Caco-2 (cell line): Measurements from ENCODE around the gene OSCAR. TPM values are rescaled to one million over a fixed set of nuclear protein-coding genes. Genes with fewer than 3 reads are reported as not detected.

Experiments
- BruUV-seq: library from RNA; stranded (reverse); fragments of 400-500 nt; replicated peaks from 2 replicates; lab custom pipeline; 2021; lab: Mats Ljungman, UMichigan
- CTCF ChIA-PET: fragments of 300-600 bp; sonication (Branson Sonifier 250); formaldehyde crosslinking; loops from one replicate; lab custom pipeline; 2022; ENCODE audit warnings: antibody characterized with exemption; lab: Charles Lee
- POLR2A ChIA-PET: fragments of 300-600 bp; sonication (Branson Sonifier 250); formaldehyde crosslinking; loops from one replicate; lab custom pipeline; 2022; ENCODE audit warnings: antibody characterized with exemption; lab: Charles Lee
- DNase-seq, 2 experiments: peaks; one replicate each; pipeline versions ENCODE4 v3.0.0 to v3.0.0-alpha.2; 2020 to 2022
- H3K27me3 ChIP-seq: replicated peaks from 2 replicates; pipeline ENCODE4 v1.6.0; 2011; ENCODE audit warnings: low read length; ENCODE audit not compliant: control insufficient read depth, insufficient read depth
- H3K36me3 ChIP-seq: 2 replicates; pipeline ENCODE4 v1.5.1; 2011; ENCODE audit warnings: low read length; ENCODE audit not compliant: control insufficient read depth, insufficient read depth
- H3K4me1 ChIP-seq: fragments of 250-450 bp; sonication (Bioruptor Pico); 2 replicates; pipeline ENCODE4 v1.5.1; 2020; ENCODE audit warnings: mild to moderate bottlenecking
- H3K4me3 ChIP-seq: 2 replicates; pipeline ENCODE4 v1.5.1; 2011; ENCODE audit warnings: low read depth, mild to moderate bottlenecking, control low read depth, low read length
- H3K9me3 ChIP-seq: fragments of 250-450 bp; sonication (Bioruptor Pico); 2 replicates; pipeline ENCODE4 v1.5.1; 2020; ENCODE audit warnings: mild to moderate bottlenecking, moderate library complexity
- H3K27ac Mint-ChIP-seq: one replicate; pipeline ENCODE4 v1.8.0; 2022; ENCODE audit warnings: mixed read lengths; ENCODE audit not compliant: unreplicated experiment
- H3K27me3 Mint-ChIP-seq: one replicate; pipeline ENCODE4 v1.8.0; 2022; ENCODE audit warnings: mixed read lengths; ENCODE audit not compliant: insufficient read depth, unreplicated experiment
- H3K36me3 Mint-ChIP-seq: one replicate; pipeline ENCODE4 v1.8.0; 2022; ENCODE audit warnings: mild to moderate bottlenecking, mixed read lengths; ENCODE audit not compliant: insufficient read depth, unreplicated experiment
- H3K4me1 Mint-ChIP-seq: one replicate; pipeline ENCODE4 v1.8.0; 2022; ENCODE audit warnings: low read depth, mixed read lengths; ENCODE audit not compliant: unreplicated experiment
- H3K4me3 Mint-ChIP-seq: one replicate; pipeline ENCODE4 v1.8.0; 2022; ENCODE audit warnings: mild to moderate bottlenecking, moderate library complexity, mixed read lengths; ENCODE audit not compliant: unreplicated experiment
- H3K9me3 Mint-ChIP-seq: one replicate; pipeline ENCODE4 v1.8.0; 2022; ENCODE audit warnings: mixed read lengths; ENCODE audit not compliant: unreplicated experiment
- intact Hi-C: fragments of 100-400 bp; cut with micrococcal nuclease; formaldehyde crosslinking; loops from one replicate; pipeline ENCODE4 v1.10.0; 2022; ENCODE audit not compliant: unreplicated experiment
- total RNA-seq: library from RNA; stranded (reverse); gene quantifications from 2 replicates; pipeline ENCODE4 v1.2.3, GENCODE V29; 2022
- TF ChIP-seq, protein P1 (sequence below), 2 experiments: fragments of 200-600 bp in 1 of 2; IDR thresholded peaks; 1 replicate in 1 of 2; 2 replicates in 1 of 2; pipeline versions ENCODE4 v1.5.1 to v1.8.0; 2011 to 2022; ENCODE audit warnings: antibody characterized with exemption in 1 of 2, control low read depth in 1 of 2, inconsistent platforms in 1 of 2, low read depth in 1 of 2, low read length in 1 of 2, mild to moderate bottlenecking in 1 of 2, moderate library complexity in 1 of 2; ENCODE audit not compliant: insufficient read depth in 1 of 2, severe bottlenecking in 1 of 2, unreplicated experiment in 1 of 2

OSCAR gene
- total RNA-seq, 1 experiment from 2014 or later = not detected

DNA sequence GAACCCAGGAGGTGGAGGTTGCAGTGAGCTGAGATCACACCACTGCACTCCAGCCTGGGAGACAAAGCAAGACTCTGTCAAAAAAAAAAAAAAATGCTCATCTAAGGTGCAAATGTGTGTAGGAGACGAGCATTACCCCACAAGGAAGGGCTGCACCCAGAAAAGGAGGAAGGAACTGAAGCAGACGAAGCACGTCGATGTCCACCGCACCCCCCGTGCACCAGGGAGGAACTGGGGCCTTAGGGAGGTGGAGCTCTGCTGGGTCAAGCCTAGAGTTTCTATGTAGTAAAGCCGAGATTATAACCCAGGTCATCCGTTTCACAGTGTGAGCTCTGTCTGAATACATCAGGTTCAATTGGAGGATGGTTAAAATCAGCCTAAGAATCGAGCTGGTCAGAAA lies 38.0 kb downstream of the OSCAR start:
- H3K9me3 ChIP-seq = no peaks in the 10 kb centered on the region
- no peak for DNase-seq
- no TSS peak for BruUV-seq
- TF ChIP-seq, protein P1, sequence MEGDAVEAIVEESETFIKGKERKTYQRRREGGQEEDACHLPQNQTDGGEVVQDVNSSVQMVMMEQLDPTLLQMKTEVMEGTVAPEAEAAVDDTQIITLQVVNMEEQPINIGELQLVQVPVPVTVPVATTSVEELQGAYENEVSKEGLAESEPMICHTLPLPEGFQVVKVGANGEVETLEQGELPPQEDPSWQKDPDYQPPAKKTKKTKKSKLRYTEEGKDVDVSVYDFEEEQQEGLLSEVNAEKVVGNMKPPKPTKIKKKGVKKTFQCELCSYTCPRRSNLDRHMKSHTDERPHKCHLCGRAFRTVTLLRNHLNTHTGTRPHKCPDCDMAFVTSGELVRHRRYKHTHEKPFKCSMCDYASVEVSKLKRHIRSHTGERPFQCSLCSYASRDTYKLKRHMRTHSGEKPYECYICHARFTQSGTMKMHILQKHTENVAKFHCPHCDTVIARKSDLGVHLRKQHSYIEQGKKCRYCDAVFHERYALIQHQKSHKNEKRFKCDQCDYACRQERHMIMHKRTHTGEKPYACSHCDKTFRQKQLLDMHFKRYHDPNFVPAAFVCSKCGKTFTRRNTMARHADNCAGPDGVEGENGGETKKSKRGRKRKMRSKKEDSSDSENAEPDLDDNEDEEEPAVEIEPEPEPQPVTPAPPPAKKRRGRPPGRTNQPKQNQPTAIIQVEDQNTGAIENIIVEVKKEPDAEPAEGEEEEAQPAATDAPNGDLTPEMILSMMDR (IDR thresholded peaks at IDR 0.05; ENCODE audit: insufficient read depth in 1 of 2, low read depth in 1 of 2, low read length in 1 of 2, severe bottlenecking in 1 of 2, unreplicated experiment in 1 of 2) = no peak
- no peak overlapping the region for H3K4me3 ChIP-seq
- Mint-ChIP-seq H3K27ac (no peak overlapping the region), H3K36me3 (no peaks in the 10 kb centered on the region), H3K9me3 (peaks cover 11% of the 10 kb centered on the region), H3K27me3 (peaks cover 6% of the 10 kb centered on the region), H3K4me3 (no peak overlapping the region), H3K4me1 (no peaks in the 10 kb centered on the region)
- intact Hi-C loops = no loop called here
- H3K4me1 ChIP-seq = no peaks in the 10 kb centered on the region
- ChIA-PET CTCF (no interaction called here), POLR2A (no interaction called here)
- H3K27me3 ChIP-seq = no peaks in the 10 kb centered on the region
- no peaks in the 10 kb centered on the region for H3K36me3 ChIP-seq

- TF ChIP-seq, protein P1 (IDR thresholded peaks at IDR 0.05; ENCODE audit: insufficient read depth in 1 of 2, low read depth in 1 of 2, low read length in 1 of 2, severe bottlenecking in 1 of 2, unreplicated experiment in 1 of 2) = no peak
- CTCF ChIA-PET = interaction anchor here (0.6 kb wide), 1 partner anchor 18 kb away, joined by 3 read pairs; no protein-coding TSS in a partner anchor
- POLR2A ChIA-PET = no interaction called here
- intact Hi-C loops = no loop called here
- Histone ChIP-seq H3K9me3 (peaks cover 14% of the 10 kb centered on the region), H3K4me3 (no peak overlapping the region), H3K27me3 (no peaks in the 10 kb centered on the region), H3K4me1 (no peaks in the 10 kb centered on the region), H3K36me3 (no peaks in the 10 kb centered on the region)
- Mint-ChIP-seq H3K9me3 (peaks cover 19% of the 10 kb centered on the region), H3K4me1 (no peaks in the 10 kb centered on the region), H3K4me3 (no peak overlapping the region), H3K36me3 (no peaks in the 10 kb centered on the region), H3K27ac (no peak overlapping the region), H3K27me3 (no peaks in the 10 kb centered on the region)
- no peak for DNase-seq
- no TSS peak for BruUV-seq
These were observed 53.0 kb downstream of the OSCAR start for GRCh38 chr19:54047616-54048015.

- Mint-ChIP-seq H3K36me3 (no peaks in the 10 kb centered on the region), H3K27me3 (no peaks in the 10 kb centered on the region), H3K4me1 (peaks cover 7% of the 10 kb centered on the region), H3K9me3 (peaks cover 19% of the 10 kb centered on the region), H3K4me3 (no peak overlapping the region), H3K27ac (no peak overlapping the region)
- peaks cover 14% of the 10 kb centered on the region for H3K9me3 ChIP-seq
- TF ChIP-seq, protein P1 (IDR thresholded peaks at IDR 0.05; ENCODE audit: insufficient read depth in 1 of 2, low read depth in 1 of 2, low read length in 1 of 2, severe bottlenecking in 1 of 2, unreplicated experiment in 1 of 2) = no peak
- no peaks in the 10 kb centered on the region for H3K27me3 ChIP-seq
- no peak for DNase-seq
- no peaks in the 10 kb centered on the region for H3K36me3 ChIP-seq
- no peak overlapping the region for H3K4me3 ChIP-seq
- ChIA-PET CTCF (no interaction called here), POLR2A (no interaction called here)
- no peaks in the 10 kb centered on the region for H3K4me1 ChIP-seq
- intact Hi-C loops = no loop called here
- BruUV-seq = no TSS peak
These were observed 54.8 kb downstream of the OSCAR start for GRCh38 chr19:54045771-54046170.

Other genes starting within 250 kb of the OSCAR start
- gene MYADM, start 232.9 kb downstream of the OSCAR start, total RNA-seq = 115 and 132 TPM in 2 replicates
- 1.7 and 2.6 TPM in 2 replicates for gene PRKCG, start 218.6 kb downstream of the OSCAR start, total RNA-seq
- gene CACNG7, start 191.5 kb downstream of the OSCAR start, total RNA-seq = not detected in 2 replicates
- gene CACNG8, start 137.9 kb downstream of the OSCAR start, total RNA-seq = 0.91 and 1.1 TPM in 2 replicates
- gene CACNG6, start 109.2 kb downstream of the OSCAR start, total RNA-seq = 1.4 and 1.6 TPM in 2 replicates
- not detected in 2 replicates for gene VSTM1, start 36.9 kb downstream of the OSCAR start, total RNA-seq
- gene TARM1, start 19.4 kb downstream of the OSCAR start, total RNA-seq = not detected in 2 replicates
- gene NDUFA3, start 2.1 kb upstream of the OSCAR start, total RNA-seq = 185 and 196 TPM in 2 replicates
- gene TFPT, start 14.9 kb upstream of the OSCAR start, total RNA-seq = 23.0 and 26.0 TPM in 2 replicates
- gene PRPF31, start 15.0 kb upstream of the OSCAR start, total RNA-seq = 95.0 and 99.0 TPM in 2 replicates
- 77.7 and 82.1 TPM in 2 replicates for gene CNOT3, start 37.0 kb upstream of the OSCAR start, total RNA-seq
- 6.6 and 6.9 TPM in 2 replicates for gene LENG1, start 58.9 kb upstream of the OSCAR start, total RNA-seq
- gene TMC4, start 72.4 kb upstream of the OSCAR start, total RNA-seq = 38.9 and 45.9 TPM in 2 replicates
- 137 and 149 TPM in 2 replicates for gene MBOAT7, start 88.8 kb upstream of the OSCAR start, total RNA-seq
- 42.6 TPM in 2 replicates for gene TSEN34, start 90.5 kb upstream of the OSCAR start, total RNA-seq
- 1,040 and 1,045 TPM in 2 replicates for gene RPS9, start 100.1 kb upstream of the OSCAR start, total RNA-seq
- gene LILRB3, start 122.2 kb upstream of the OSCAR start, total RNA-seq = not detected in 2 replicates
- not detected in 2 replicates for gene LILRA6, start 142.0 kb upstream of the OSCAR start, total RNA-seq
- gene LILRB5, start 156.5 kb upstream of the OSCAR start, total RNA-seq = not detected in 2 replicates
- gene LILRB2, start 180.3 kb upstream of the OSCAR start, total RNA-seq = not detected in 2 replicates
- not detected in 2 replicates for gene LILRA5, start 212.4 kb upstream of the OSCAR start, total RNA-seq
- gene LILRA4, start 238.4 kb upstream of the OSCAR start, total RNA-seq = not detected in 2 replicates